ENCODE data around the gene EML6.
A peak's percentile ranks its signal among the peaks of the same experiment; 100 is the strongest.
"Not testable (repeated sequence)": the region's sequence is repeated elsewhere in the genome, so short reads cannot be mapped to it uniquely, and the experiment has no call there.

The EML6 gene

GRCh38 chr2:54723131-54723995, at the start of gene EML6:
Gene EML6, plus strand, starts transcription at chr2:54723662. Its CDS starts 1,400 bp downstream, at chr2:54725062.
- peak; percentile 96 for DNase-seq

- no peak for DNase-seq
These were observed 48.2 kb upstream of the EML6 start for GRCh38 chr2:54675281-54675680.

- DNase-seq = no peak
These were observed 47.7 kb upstream of the EML6 start for GRCh38 chr2:54675738-54676137.

GRCh38 chr2:54676656-54677055, 46.8 kb upstream of the EML6 start:
- no peak for DNase-seq

GRCh38 chr2:54677476-54678265, 45.8 kb upstream of the EML6 start:
- DNase-seq = no peak

GRCh38 chr2:54678719-54679118, 44.7 kb upstream of the EML6 start:
- DNase-seq = no peak

- DNase-seq = peak; percentile 13
These were observed 42.9 kb upstream of the EML6 start for GRCh38 chr2:54680397-54681041.

GRCh38 chr2:54681416-54681815, 42.0 kb upstream of the EML6 start:
- no peak for DNase-seq

GRCh38 chr2:54683596-54683995, 39.9 kb upstream of the EML6 start:
- DNase-seq = no peak

GRCh38 chr2:54685263-54685775, 38.1 kb upstream of the EML6 start:
- no peak for DNase-seq

GRCh38 chr2:54687595-54688152, 35.8 kb upstream of the EML6 start:
- DNase-seq = no peak

- DNase-seq = no peak
These were observed 31.9 kb upstream of the EML6 start for GRCh38 chr2:54691445-54692135.

GRCh38 chr2:54692556-54692955, 30.9 kb upstream of the EML6 start:
- no peak for DNase-seq

GRCh38 chr2:54695378-54695777, 28.1 kb upstream of the EML6 start:
- no peak for DNase-seq

- DNase-seq = no peak
These were observed 25.5 kb upstream of the EML6 start for GRCh38 chr2:54697934-54698333.

GRCh38 chr2:54698926-54699325, 24.5 kb upstream of the EML6 start:
- DNase-seq = not testable (repeated sequence)

GRCh38 chr2:54699665-54700064, 23.8 kb upstream of the EML6 start:
- DNase-seq = no peak

- DNase-seq = no peak
These were observed 22.4 kb upstream of the EML6 start for GRCh38 chr2:54701029-54701428.

GRCh38 chr2:54704238-54704637, 19.2 kb upstream of the EML6 start:
- DNase-seq = no peak

- no peak for DNase-seq
These were observed 18.5 kb upstream of the EML6 start for GRCh38 chr2:54704688-54705605.

- no peak for DNase-seq
These were observed 16.8 kb upstream of the EML6 start for GRCh38 chr2:54706622-54707021.
